G401 (cell line): ENCODE results near the gene NCF4. TPM values are rescaled to one million over a fixed set of nuclear protein-coding genes. Genes with fewer than 3 reads are reported as not detected.

Experiments
- DNase-seq: peaks from one replicate; pipeline ENCODE4 v3.0.0-alpha.2; 2015; ENCODE audit warnings: low spot score
- in situ Hi-C: cut with HindIII; loops from 2 replicates; pipeline ENCODE4 v1.10.0; 2016; ENCODE audit warnings: low sequenced_read_pairs, mixed read lengths
- total RNA-seq: library from RNA; depleted of rRNA; stranded (reverse); fragments of >200 nt; shearing (Covaris generic); gene quantifications from 2 replicates; pipeline ENCODE4 v1.2.3, GENCODE V29; 2014; rRNA removed

Gene NCF4
- not detected in 2 replicates for total RNA-seq

GRCh38 chr22:36860821-36861659, at the start of gene NCF4:
Gene NCF4, plus strand, starts transcription at chr22:36861006. Its CDS starts 166 bp downstream, at chr22:36861172.
- DNase-seq, result peak; percentile 3
- in situ Hi-C loops, result no loop called here

GRCh38 chr22:36811094-36811800, 49.6 kb upstream of the NCF4 start:
- in situ Hi-C loops, result no loop called here
- DNase-seq, result no peak

GRCh38 chr22:36814801-36815200, 46.0 kb upstream of the NCF4 start:
- in situ Hi-C loops, result no loop called here
- DNase-seq, result no peak

- DNase-seq, result no peak
- in situ Hi-C loops, result no loop called here
Observed at GRCh38 chr22:36815558-36816338, 45.1 kb upstream of the NCF4 start.

GRCh38 chr22:36816339-36816635, 44.5 kb upstream of the NCF4 start:
- in situ Hi-C loops, result no loop called here
- DNase-seq, result no peak

- no peak for DNase-seq
- in situ Hi-C loops, result no loop called here
Observed at GRCh38 chr22:36816636-36817524, 43.9 kb upstream of the NCF4 start, which contains the start of gene PVALB. Gene PVALB, minus strand, starts transcription at chr22:36817035. Its CDS starts 30 bp downstream, at chr22:36817005.

- DNase-seq, result no peak
- in situ Hi-C loops, result no loop called here
Observed at GRCh38 chr22:36817525-36817848, 43.3 kb upstream of the NCF4 start.

GRCh38 chr22:36818010-36818642, 42.7 kb upstream of the NCF4 start:
- DNase-seq, result no peak
- in situ Hi-C loops, result no loop called here

- no peak for DNase-seq
- in situ Hi-C loops, result no loop called here
Observed at GRCh38 chr22:36819112-36819511, 41.7 kb upstream of the NCF4 start.

GRCh38 chr22:36822581-36822980, 38.2 kb upstream of the NCF4 start:
- in situ Hi-C loops, result no loop called here
- DNase-seq, result no peak

GRCh38 chr22:36823186-36823839, 37.5 kb upstream of the NCF4 start:
- no peak for DNase-seq
- in situ Hi-C loops, result no loop called here

- in situ Hi-C loops, result no loop called here
- no peak for DNase-seq
Observed at GRCh38 chr22:36824655-36825054, 36.2 kb upstream of the NCF4 start.

GRCh38 chr22:36826262-36826661, 34.5 kb upstream of the NCF4 start:
- DNase-seq, result no peak

GRCh38 chr22:36828815-36829214, 32.0 kb upstream of the NCF4 start:
- no peak for DNase-seq
- in situ Hi-C loops, result no loop called here

More at GRCh38 chr22:36826262-36826661, 34.5 kb upstream of the NCF4 start:
- in situ Hi-C loops, result no loop called here

GRCh38 chr22:36829370-36830002, 31.3 kb upstream of the NCF4 start:
- no peak for DNase-seq
- in situ Hi-C loops, result no loop called here

- in situ Hi-C loops, result no loop called here
- DNase-seq, result no peak
Observed at GRCh38 chr22:36830601-36831000, 30.2 kb upstream of the NCF4 start.

- DNase-seq, result no peak
- in situ Hi-C loops, result no loop called here
Observed at GRCh38 chr22:36831206-36831605, 29.6 kb upstream of the NCF4 start.

- in situ Hi-C loops, result no loop called here
- DNase-seq, result no peak
Observed at GRCh38 chr22:36831717-36832116, 29.1 kb upstream of the NCF4 start.
